Activated CD8-positive, alpha-beta T cell treated with anti-CD3 and anti-CD28 coated beads, Interleukin-2, amount 10 ng/mL, durations not matched to agents 7 days and 5 days (primary cell): ENCODE measurements around the gene CAV3. TPM values are rescaled to one million over a fixed set of nuclear protein-coding genes. Genes with fewer than 3 reads are reported as not detected.

ENCODE experiments used
- ATAC-seq: fragments of 150-1000 bp; cut with Tn5 transposase; one replicate; pipeline ENCODE4 v1.10.0; 2021; ENCODE audit warnings: moderate library complexity
- CTCF ChIA-PET: fragments of 350-600 bp; sonication (Branson Sonifier 250); formaldehyde crosslinking; loops from one replicate; lab custom pipeline; 2021; ENCODE audit warnings: antibody characterized with exemption; lab: Charles Lee
- POLR2A ChIA-PET: fragments of 350-600 bp; sonication (Branson Sonifier 250); formaldehyde crosslinking; loops from one replicate; lab custom pipeline; 2021; ENCODE audit warnings: antibody characterized with exemption; lab: Charles Lee
- DNase-seq: peaks from one replicate; pipeline ENCODE4 v3.0.0-alpha.2; 2020
- H3K27ac Mint-ChIP-seq: one replicate; pipeline ENCODE4 v1.8.0; 2021; ENCODE audit warnings: mild to moderate bottlenecking, mixed read lengths
- H3K27me3 Mint-ChIP-seq: one replicate; pipeline ENCODE4 v1.8.0; 2021; ENCODE audit warnings: low read depth, mixed read lengths
- H3K36me3 Mint-ChIP-seq: one replicate; pipeline ENCODE4 v1.8.0; 2021; ENCODE audit warnings: low read depth, mixed read lengths
- H3K4me1 Mint-ChIP-seq: one replicate; pipeline ENCODE4 v1.8.0; 2021; ENCODE audit warnings: low read depth, mixed read lengths
- H3K4me3 Mint-ChIP-seq: one replicate; pipeline ENCODE4 v1.8.0; 2021; ENCODE audit warnings: mild to moderate bottlenecking, mixed read lengths
- H3K9me3 Mint-ChIP-seq: one replicate; pipeline ENCODE4 v1.8.0; 2022; ENCODE audit warnings: mixed read lengths; ENCODE audit not compliant: insufficient read depth
- total RNA-seq, 2 experiments: library from RNA; stranded (reverse); gene quantifications; one replicate each; pipeline ENCODE4 v1.2.3, GENCODE V29; 2021

CAV3 gene
- total RNA-seq, 2 experiments from 2014 or later = not detected

DNA sequence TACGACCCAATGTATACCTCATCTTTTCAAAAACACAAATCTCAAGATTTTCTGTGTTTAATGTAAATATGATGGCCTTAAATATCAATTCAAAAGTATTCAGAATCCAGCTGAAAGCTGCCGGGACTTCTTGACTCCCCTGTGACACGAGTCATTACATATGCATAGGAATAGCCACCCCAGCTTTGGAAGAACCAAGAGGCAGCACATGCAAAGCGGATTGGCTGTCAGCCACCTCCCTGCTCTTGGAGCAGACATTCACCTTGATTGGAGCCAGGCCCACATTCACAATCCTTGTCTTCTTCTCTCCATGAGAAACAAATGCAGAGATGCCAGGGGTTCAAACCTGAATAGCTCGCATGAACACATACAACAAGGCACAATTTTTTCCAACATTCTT lies 10.8 kb upstream of the CAV3 start:
- Mint-ChIP-seq H3K27ac (no peak overlapping the region), H3K27me3 (no peaks in the 10 kb centered on the region), H3K36me3 (no peaks in the 10 kb centered on the region), H3K9me3 (no peaks in the 10 kb centered on the region), H3K4me1 (no peaks in the 10 kb centered on the region), H3K4me3 (no peak overlapping the region)
- DNase-seq = no peak
- CTCF ChIA-PET = interaction anchor here (0.9 kb wide), 1 partner anchor 9 kb away, joined by 4 read pairs; no protein-coding TSS in a partner anchor
- POLR2A ChIA-PET = no interaction called here
- no peak for ATAC-seq

DNA sequence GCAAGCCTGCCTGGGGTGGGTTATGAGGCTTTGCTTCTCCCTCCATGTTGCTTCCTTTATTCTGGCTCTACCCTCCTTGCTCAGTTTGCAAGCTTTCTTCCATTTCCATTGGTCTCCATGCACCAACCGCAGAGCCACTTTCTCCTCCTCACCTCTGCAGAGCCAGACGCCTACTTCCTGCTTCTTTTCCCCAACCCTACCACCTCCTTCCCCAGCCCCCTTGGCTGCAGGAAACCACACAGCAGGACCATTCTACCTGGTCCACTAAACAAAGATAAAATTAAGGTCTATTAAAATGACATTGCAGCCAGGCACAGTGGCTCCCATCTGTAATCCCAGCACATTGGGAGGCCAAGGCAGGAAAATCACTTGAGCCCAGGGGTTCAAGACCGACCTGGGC lies 10.0 kb upstream of the CAV3 start:
- Mint-ChIP-seq H3K4me3 (no peak overlapping the region), H3K9me3 (no peaks in the 10 kb centered on the region), H3K27ac (no peak overlapping the region), H3K27me3 (no peaks in the 10 kb centered on the region), H3K36me3 (no peaks in the 10 kb centered on the region), H3K4me1 (no peaks in the 10 kb centered on the region)
- no peak for DNase-seq
- ChIA-PET POLR2A (no interaction called here), CTCF (interaction anchor here (0.9 kb wide), 1 partner anchor 10 kb away, joined by 4 read pairs; no protein-coding TSS in a partner anchor)
- ATAC-seq = no peak

DNA sequence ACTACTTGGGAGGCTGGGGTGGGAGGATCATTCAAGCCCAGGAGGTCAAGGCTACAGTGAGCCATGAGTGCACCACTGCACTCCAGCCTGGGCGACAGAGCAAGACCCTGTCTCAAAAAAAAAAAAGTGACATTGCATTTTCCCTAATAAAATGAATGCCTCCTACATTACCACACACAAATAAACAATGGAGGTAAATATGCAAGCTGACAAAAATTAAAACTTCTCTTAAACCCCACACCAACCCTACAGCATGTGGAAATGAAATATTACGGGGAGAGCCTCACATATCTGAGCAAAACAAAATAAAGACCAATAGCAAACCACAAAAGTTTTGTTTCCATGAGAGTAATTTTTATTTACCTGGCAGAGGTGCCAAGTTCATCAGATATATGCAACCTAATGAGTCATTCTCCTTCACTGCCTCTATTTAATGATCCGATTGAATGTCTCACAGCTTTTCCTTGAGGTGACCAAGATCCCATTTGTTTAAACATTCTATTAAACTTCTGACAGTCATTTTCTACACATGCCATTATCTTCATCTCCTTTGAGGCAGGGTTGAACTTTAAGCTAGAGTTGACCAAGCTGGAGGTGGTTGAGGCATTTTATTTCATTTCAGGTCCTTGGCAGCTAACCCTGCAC lies 9.4 kb upstream of the CAV3 start:
- ChIA-PET POLR2A (no interaction called here), CTCF (no interaction called here)
- Mint-ChIP-seq H3K27me3 (no peaks in the 10 kb centered on the region), H3K36me3 (no peaks in the 10 kb centered on the region), H3K27ac (no peak overlapping the region), H3K9me3 (no peaks in the 10 kb centered on the region), H3K4me3 (no peak overlapping the region), H3K4me1 (no peaks in the 10 kb centered on the region)
- no peak for DNase-seq
- no peak for ATAC-seq

- Mint-ChIP-seq H3K36me3 (no peaks in the 10 kb centered on the region), H3K4me1 (no peaks in the 10 kb centered on the region), H3K27ac (no peak overlapping the region), H3K4me3 (no peak overlapping the region), H3K27me3 (no peaks in the 10 kb centered on the region), H3K9me3 (no peaks in the 10 kb centered on the region)
- ChIA-PET CTCF (no interaction called here), POLR2A (no interaction called here)
- ATAC-seq = no peak
- no peak for DNase-seq
These were observed 5.7 kb upstream of the CAV3 start for GRCh38 chr3:8727605-8728512.

DNA sequence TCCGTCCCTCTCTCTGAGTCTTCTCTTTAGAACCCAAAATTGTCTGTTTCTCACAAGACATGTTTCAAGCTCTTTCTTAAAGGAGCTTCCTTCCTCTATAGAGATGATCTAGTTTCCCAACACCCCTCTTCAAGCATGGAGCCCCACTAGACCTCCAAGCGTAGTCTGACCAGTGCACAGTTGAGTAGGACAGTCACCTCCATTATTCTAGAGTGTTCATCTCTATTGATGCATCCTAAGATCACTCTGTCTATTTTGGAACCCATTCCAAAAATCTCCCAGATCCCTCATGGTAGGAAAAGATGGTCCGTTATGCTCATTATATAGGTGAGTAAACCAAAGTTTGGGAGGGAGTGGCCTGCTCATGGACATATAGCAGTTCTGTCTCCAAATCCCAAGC lies 4.1 kb upstream of the CAV3 start:
- POLR2A ChIA-PET = no interaction called here

DNA sequence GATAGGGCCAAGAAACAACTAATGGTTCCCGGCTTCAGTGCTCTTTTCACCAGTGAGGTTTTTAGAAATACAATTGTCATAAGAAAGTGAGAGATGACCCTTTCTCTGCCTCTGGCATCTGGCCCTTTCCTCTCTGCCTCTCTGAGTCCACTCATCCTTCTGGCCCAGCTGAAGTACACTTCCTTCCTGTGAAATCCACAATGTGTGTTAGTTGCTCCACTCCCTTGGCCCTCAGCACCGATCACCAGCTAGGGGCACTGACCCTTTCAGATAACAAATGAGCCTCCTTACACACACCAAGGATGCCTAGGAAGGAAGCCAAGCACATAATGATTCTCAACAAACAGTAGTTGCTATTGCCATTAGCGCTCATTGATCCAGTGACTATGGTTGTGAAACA lies 2.9 kb upstream of the CAV3 start:
- Mint-ChIP-seq H3K4me1 (no peaks in the 10 kb centered on the region), H3K27me3 (no peaks in the 10 kb centered on the region), H3K4me3 (no peak overlapping the region), H3K36me3 (no peaks in the 10 kb centered on the region), H3K9me3 (no peaks in the 10 kb centered on the region), H3K27ac (no peak overlapping the region)
- CTCF ChIA-PET = no interaction called here
- ATAC-seq (no peak), DNase-seq (no peak)
- POLR2A ChIA-PET = no interaction called here

More for the DNA sequence above, 4.1 kb upstream of the CAV3 start:
- Mint-ChIP-seq H3K9me3 (no peaks in the 10 kb centered on the region), H3K27me3 (no peaks in the 10 kb centered on the region), H3K27ac (no peak overlapping the region), H3K36me3 (no peaks in the 10 kb centered on the region), H3K4me1 (no peaks in the 10 kb centered on the region), H3K4me3 (no peak overlapping the region)
- DNase-seq (no peak), ATAC-seq (no peak)
- CTCF ChIA-PET = no interaction called here

DNA sequence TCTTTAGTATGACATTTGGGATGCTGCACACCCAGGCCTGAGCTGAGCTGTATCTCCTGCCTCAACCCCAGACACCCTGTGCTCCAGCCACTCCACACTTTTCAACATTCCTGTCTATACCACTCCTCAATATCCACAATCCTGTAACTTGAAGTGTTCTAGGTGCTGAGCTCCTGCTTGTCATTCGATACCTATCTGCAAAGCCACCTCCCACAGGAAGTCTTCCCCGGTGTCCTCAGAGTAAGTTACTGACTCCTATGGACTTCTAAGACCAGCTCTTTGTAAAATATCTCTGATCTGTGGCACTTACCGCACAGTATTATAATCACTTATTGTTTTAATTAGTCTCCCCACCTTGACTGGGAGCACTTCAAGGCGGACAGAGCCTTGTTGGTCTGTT lies 1.2 kb upstream of the CAV3 start:
- Mint-ChIP-seq H3K4me3 (no peak overlapping the region), H3K27me3 (no peaks in the 10 kb centered on the region), H3K9me3 (no peaks in the 10 kb centered on the region), H3K36me3 (no peaks in the 10 kb centered on the region), H3K4me1 (no peaks in the 10 kb centered on the region), H3K27ac (no peak overlapping the region)
- ATAC-seq = no peak
- CTCF ChIA-PET = no interaction called here
- POLR2A ChIA-PET = no interaction called here
- DNase-seq = no peak

- Mint-ChIP-seq H3K27ac (no peak overlapping the region), H3K4me1 (no peaks in the 10 kb centered on the region)
- CTCF ChIA-PET = no interaction called here
These were observed 706 bp downstream of the CAV3 start for GRCh38 chr3:8734137-8734878.

DNA sequence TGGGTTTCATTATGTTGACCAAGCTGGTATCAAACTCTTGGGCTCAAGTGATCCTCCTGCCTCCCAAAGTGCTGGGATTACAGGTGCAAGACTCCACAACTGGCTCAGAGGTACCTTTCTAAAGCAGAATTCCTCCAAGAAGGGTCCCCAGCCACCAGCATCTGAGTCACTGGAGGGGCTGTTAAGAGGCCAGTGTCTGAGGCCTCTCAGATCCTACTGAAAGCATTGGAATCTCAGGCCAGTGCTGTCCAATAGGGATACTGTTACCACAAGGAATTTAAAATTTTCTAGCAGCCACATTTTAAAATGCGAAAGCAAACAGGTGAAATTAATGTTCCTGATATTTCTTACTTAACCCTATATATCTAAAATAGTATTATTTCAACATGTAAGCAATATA lies 1.3 kb downstream of the CAV3 start:
- peaks cover 4% of the 10 kb centered on the region for H3K27me3 Mint-ChIP-seq
- ChIA-PET CTCF (no interaction called here), POLR2A (no interaction called here)
- no peaks in the 10 kb centered on the region for H3K9me3 Mint-ChIP-seq
- no peaks in the 10 kb centered on the region for H3K36me3 Mint-ChIP-seq
- ATAC-seq (no peak), DNase-seq (no peak)
- no peak overlapping the region for H3K27ac Mint-ChIP-seq
- H3K4me1 Mint-ChIP-seq = no peaks in the 10 kb centered on the region
- H3K4me3 Mint-ChIP-seq = no peak overlapping the region

More at GRCh38 chr3:8734137-8734878, 706 bp downstream of the CAV3 start:
- Mint-ChIP-seq H3K27me3 (peaks cover 4% of the 10 kb centered on the region), H3K4me3 (no peak overlapping the region), H3K36me3 (no peaks in the 10 kb centered on the region), H3K9me3 (no peaks in the 10 kb centered on the region)
- DNase-seq (no peak), ATAC-seq (no peak)
- POLR2A ChIA-PET = no interaction called here

DNA sequence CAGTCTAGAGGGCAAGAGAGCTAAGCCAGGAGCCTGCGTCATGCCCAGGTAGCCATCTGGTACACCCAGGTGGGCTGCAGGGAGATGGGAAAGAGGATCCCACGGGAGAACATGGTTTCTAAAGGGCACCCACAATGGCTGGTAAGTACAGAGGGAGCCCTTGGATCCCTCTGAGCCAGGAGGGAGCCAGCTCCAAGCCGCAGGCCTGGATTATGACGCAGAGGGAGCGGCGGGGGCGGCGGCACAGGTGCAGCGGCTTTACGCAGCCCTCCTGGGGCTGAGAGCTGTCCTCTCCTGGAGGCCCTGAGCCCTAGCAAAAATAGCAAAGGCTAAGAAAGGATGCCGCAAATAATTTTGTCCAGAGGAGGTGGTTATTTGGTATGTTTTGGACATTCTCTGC lies 2.8 kb downstream of the CAV3 start:
- Mint-ChIP-seq H3K4me1 (peaks cover 3% of the 10 kb centered on the region), H3K36me3 (no peaks in the 10 kb centered on the region), H3K27me3 (peaks cover 7% of the 10 kb centered on the region), H3K4me3 (no peak overlapping the region), H3K9me3 (no peaks in the 10 kb centered on the region), H3K27ac (no peak overlapping the region)
- CTCF ChIA-PET = no interaction called here
- POLR2A ChIA-PET = no interaction called here
- no peak for ATAC-seq
- DNase-seq = no peak

DNA sequence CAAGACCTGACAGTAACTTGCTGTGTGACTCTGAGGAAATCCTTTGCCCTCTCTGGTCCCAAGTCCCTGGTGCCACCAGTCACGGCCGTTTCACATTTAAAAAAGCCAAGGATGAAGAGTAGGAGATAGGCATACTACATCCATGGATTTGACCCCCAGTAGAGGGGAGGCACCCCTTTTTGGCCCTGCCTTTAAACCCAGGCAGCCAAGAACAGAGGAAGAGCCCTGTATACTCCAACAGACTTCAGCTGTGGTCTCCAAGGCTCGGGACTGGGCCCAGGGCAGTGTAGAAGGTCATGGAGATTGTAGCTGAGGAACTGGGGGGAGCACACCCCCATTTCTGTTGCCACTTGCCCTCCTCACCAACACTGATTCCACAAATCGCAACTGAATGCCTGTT lies 3.7 kb downstream of the CAV3 start:
- H3K4me1 Mint-ChIP-seq = peaks cover 3% of the 10 kb centered on the region
- no peaks in the 10 kb centered on the region for H3K36me3 Mint-ChIP-seq
- ATAC-seq (no peak), DNase-seq (no peak)
- no peak overlapping the region for H3K4me3 Mint-ChIP-seq
- peaks cover 11% of the 10 kb centered on the region for H3K27me3 Mint-ChIP-seq
- no peak overlapping the region for H3K27ac Mint-ChIP-seq
- POLR2A ChIA-PET = no interaction called here
- CTCF ChIA-PET = no interaction called here
- H3K9me3 Mint-ChIP-seq = no peaks in the 10 kb centered on the region

DNA sequence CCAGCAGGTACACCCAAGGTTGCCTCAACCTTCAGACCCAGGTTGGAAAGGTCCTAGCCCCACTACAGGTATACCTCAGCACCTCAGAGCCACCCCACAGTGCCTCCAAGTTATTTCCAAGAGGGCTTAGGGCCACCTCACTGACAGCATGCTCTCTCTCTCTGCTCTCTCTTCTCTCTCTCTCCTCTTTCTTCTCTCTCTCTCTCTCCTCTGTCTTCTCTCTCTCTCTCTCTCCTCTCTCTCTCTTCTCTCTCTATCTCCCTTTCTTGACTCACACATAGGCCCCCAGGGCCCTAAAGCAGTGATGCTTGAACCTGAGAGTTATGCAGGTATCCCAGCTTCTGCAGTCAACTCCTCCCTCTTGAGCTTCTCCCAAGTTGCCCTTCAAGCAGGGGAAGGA lies 4.2 kb downstream of the CAV3 start:
- ATAC-seq (no peak), DNase-seq (no peak)
- Mint-ChIP-seq H3K4me3 (no peak overlapping the region), H3K4me1 (peaks cover 3% of the 10 kb centered on the region), H3K27me3 (peaks cover 11% of the 10 kb centered on the region), H3K36me3 (no peaks in the 10 kb centered on the region), H3K27ac (no peak overlapping the region), H3K9me3 (no peaks in the 10 kb centered on the region)
- CTCF ChIA-PET = no interaction called here
- POLR2A ChIA-PET = no interaction called here
